HepG2 (cell line): ENCODE measurements around the gene LRRC19. TPM values are rescaled to one million over a fixed set of nuclear protein-coding genes. Genes with fewer than 3 reads are reported as not detected.

Source experiments
- CEBPZ ChIP-seq: IDR thresholded peaks from 2 replicates; pipeline ENCODE4 v1.6.1; 2012; ENCODE audit warnings: low read length, improper control_type of control experiment
- GATA4 ChIP-seq: sonication (generic); IDR thresholded peaks from 2 replicates; pipeline ENCODE4 v1.6.1; 2016; ENCODE audit warnings: antibody characterized with exemption, low read depth, borderline replicate concordance
- HNRNPLL ChIP-seq: fragments of 200-400 bp; formaldehyde crosslinking; IDR thresholded peaks from 2 replicates; pipeline ENCODE4 v1.6.1; 2017; ENCODE audit warnings: mild to moderate bottlenecking, low read depth, low read length; ENCODE audit not compliant: poor library complexity, severe bottlenecking
- PAX8 ChIP-seq: sonication (generic); formaldehyde crosslinking; IDR thresholded peaks from 2 replicates; pipeline ENCODE4 v1.8.0; 2022; ENCODE audit warnings: mild to moderate bottlenecking, missing genetic modification reagents, borderline replicate concordance
- PBX3 ChIP-seq: sonication (generic); formaldehyde crosslinking; IDR thresholded peaks from 2 replicates; pipeline ENCODE4 v1.8.1; 2023; ENCODE audit warnings: missing genetic modification reagents, inconsistent platforms, borderline replicate concordance
- RERE ChIP-seq: IDR thresholded peaks from 2 replicates; pipeline ENCODE4 v1.6.1; 2016; ENCODE audit warnings: low read depth, missing genetic modification reagents, missing compliant biosample characterization
- SKI ChIP-seq: fragments of 450-650 bp; IDR thresholded peaks from one replicate; pipeline ENCODE4 v1.6.1; 2018; ENCODE audit warnings: mild to moderate bottlenecking; ENCODE audit not compliant: partially characterized antibody
- SOX13 ChIP-seq, 3 experiments: fragments of 450-650 bp in 1 of 3; sonication (generic) in 1 of 3; formaldehyde crosslinking in 1 of 3; IDR thresholded peaks in 2 of 3; conservative IDR thresholded peaks in 1 of 3; 2 replicates each; pipeline versions ENCODE4 v1.5.0 to v1.6.1; 2016 to 2020; ENCODE audit warnings: antibody characterized with exemption in 1 of 3, mild to moderate bottlenecking in 1 of 3, missing compliant biosample characterization in 1 of 3, missing genetic modification reagents in 1 of 3, moderate library complexity in 1 of 3
- TOPORS ChIP-seq: sonication (generic); formaldehyde crosslinking; IDR thresholded peaks from 2 replicates; pipeline ENCODE4 v1.8.0; 2023; ENCODE audit warnings: mild to moderate bottlenecking, missing genetic modification reagents
- YY1 ChIP-seq: IDR thresholded peaks from 2 replicates; pipeline ENCODE4 v1.6.1; 2011; ENCODE audit warnings: low read length, low read depth, moderate library complexity, mild to moderate bottlenecking; ENCODE audit not compliant: insufficient read depth, insufficient replicate concordance
- ZNF292 ChIP-seq: sonication (generic); formaldehyde crosslinking; IDR thresholded peaks from 2 replicates; pipeline ENCODE4 v1.8.1; 2022; ENCODE audit warnings: mild to moderate bottlenecking, low read depth, missing genetic modification reagents, borderline replicate concordance
- ZNF367 ChIP-seq: sonication (generic); formaldehyde crosslinking; IDR thresholded peaks from 2 replicates; pipeline ENCODE4 v1.4.0; 2020; ENCODE audit warnings: missing genetic modification reagents, borderline replicate concordance
- ZNF607 ChIP-seq: sonication (generic); formaldehyde crosslinking; IDR thresholded peaks from 2 replicates; pipeline ENCODE4 v1.5.1; 2020; ENCODE audit warnings: missing genetic modification reagents, mild to moderate bottlenecking, borderline replicate concordance
- ZSCAN12 ChIP-seq: sonication (generic); formaldehyde crosslinking; IDR thresholded peaks from 2 replicates; pipeline ENCODE4 v1.9.0; 2021; ENCODE audit warnings: mild to moderate bottlenecking, missing genetic modification reagents
- polyA plus RNA-seq, 8 experiments: library from polyadenylated mRNA; depleted of rRNA in 3 of 8; stranded (reverse) in 7 of 8; unstranded in 1 of 8; fragments of >200 nt; fragmentation: Illumina TruSeq in 4 of 8; extraction: Trizol in 4 of 8; gene quantifications; 2 replicates each; pipeline versions ENCODE4 v1.2.1 to v1.2.3, GENCODE V29; 2011 to 2016; ENCODE audit warnings: low read depth in 4 of 8, missing spikeins in 1 of 8, mixed read lengths in 1 of 8; ENCODE audit not compliant: insufficient read depth in 1 of 8
- total RNA-seq, 5 experiments: library from RNA; depleted of rRNA; stranded (reverse); fragments of >200 nt; fragmentation: Illumina TruSeq; extraction: Trizol; gene quantifications; 2 replicates each; pipeline ENCODE4 v1.2.3, GENCODE V29; 2016; ENCODE audit warnings: low read depth in 1 of 5
- TF ChIP-seq, protein P1 (sequence below): sonication (generic); formaldehyde crosslinking; IDR thresholded peaks from 2 replicates; pipeline ENCODE4 v1.4.0; 2020; ENCODE audit warnings: mild to moderate bottlenecking, missing genetic modification reagents

The LRRC19 gene
- total and polyA plus RNA-seq, 2 of the 13 experiments (the other 11 are each of a cell fraction or from before 2014, with no cell fraction given), result not detected

DNA sequence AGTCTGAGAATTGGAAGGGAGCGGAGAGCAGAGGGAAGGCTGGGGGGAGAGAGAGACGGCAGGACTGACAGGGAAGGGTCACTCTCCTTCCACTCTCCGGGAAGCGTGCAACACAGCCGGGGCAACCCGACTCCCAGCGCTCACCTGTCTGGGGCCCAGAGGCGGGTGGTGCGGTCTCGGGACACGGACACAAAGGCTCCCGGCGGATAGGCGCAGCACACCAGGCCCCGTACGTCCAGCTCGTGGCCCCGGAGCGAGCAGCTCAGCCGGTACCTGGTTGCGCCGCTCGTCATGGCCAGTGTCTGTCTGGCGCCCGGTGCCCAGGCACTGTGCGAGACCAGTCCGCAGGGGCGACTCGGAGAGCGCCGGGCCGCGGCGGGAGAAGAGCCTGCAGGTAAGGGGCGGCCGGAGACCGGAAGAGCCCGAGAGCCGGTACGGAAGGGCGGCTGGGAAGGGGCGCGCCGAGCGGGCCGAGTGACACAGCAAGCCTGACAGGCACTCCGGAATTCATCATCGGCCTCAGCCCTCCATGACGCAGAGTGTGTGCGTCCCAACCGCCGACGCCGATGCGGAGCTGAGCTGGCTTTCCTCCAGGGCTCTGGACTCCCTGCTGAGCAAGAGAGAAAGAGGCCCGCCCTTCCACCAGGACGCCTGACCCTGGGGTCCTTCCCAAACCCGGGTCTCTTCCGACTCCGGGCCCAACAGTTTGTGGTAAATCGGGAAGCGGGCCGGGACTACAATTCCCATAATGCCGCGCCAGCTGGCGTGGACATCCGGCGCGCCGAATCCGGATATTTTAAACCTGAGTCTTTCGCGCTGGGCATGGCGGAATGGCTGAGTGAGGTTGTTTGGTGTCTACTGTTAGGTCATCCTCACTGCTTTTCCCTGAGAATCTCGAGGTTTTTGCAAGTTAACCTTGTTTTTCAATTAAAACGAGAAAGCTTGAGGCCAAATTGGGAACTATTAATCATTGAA, 58.4 kb downstream of the LRRC19 start, which contains the start of gene PLAA (continued):
- no peak for TF ChIP-seq RERE (CRISPR knock-in tag)
- TF ChIP-seq, protein P1, sequence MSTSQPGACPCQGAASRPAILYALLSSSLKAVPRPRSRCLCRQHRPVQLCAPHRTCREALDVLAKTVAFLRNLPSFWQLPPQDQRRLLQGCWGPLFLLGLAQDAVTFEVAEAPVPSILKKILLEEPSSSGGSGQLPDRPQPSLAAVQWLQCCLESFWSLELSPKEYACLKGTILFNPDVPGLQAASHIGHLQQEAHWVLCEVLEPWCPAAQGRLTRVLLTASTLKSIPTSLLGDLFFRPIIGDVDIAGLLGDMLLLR (CRISPR knock-in tag), result no peak
- no peak for TF ChIP-seq CEBPZ
- TF ChIP-seq ZNF607 (CRISPR knock-in tag), result peak; percentile 49; the same call in 1 of the 2 replicates
- TF ChIP-seq SKI, result peak; percentile 51
- no peak for TF ChIP-seq GATA4
- no peak for TF ChIP-seq PBX3 (CRISPR knock-in tag)
- TF ChIP-seq PAX8 (CRISPR knock-in tag), result peak; percentile 87; the same call in 1 of the 2 replicates
- TF ChIP-seq TOPORS, result no peak
- no peak for TF ChIP-seq ZNF367 (CRISPR knock-in tag)
- TF ChIP-seq ZNF292 (CRISPR knock-in tag), result peak; percentile 83
- peak; percentile 85 for TF ChIP-seq YY1
- no peak for TF ChIP-seq ZSCAN12 (CRISPR knock-in tag)
- TF ChIP-seq HNRNPLL, result peak; percentile 64
- TF ChIP-seq SOX13 (IDR thresholded peaks at IDR 0.05), result no peak
- no peak for TF ChIP-seq SOX13 (CRISPR knock-in tag; conservative IDR thresholded peaks at IDR 0.05 in 1 of 2, IDR thresholded peaks at IDR 0.05 in 1 of 2)
